Measurements from ENCODE around the gene HASPIN.

The HASPIN gene

GRCh38 chr17:3768769-3769168, 45.1 kb downstream of the HASPIN start:
- no peak for DNase-seq

- DNase-seq, result no peak
Measured at GRCh38 chr17:3770466-3770865, 46.8 kb downstream of the HASPIN start.

GRCh38 chr17:3771140-3771539, 47.4 kb downstream of the HASPIN start:
- DNase-seq, result no peak

- DNase-seq, result no peak
Measured at GRCh38 chr17:3772764-3773163, 49.1 kb downstream of the HASPIN start.

GRCh38 chr17:3773511-3773910, 49.8 kb downstream of the HASPIN start:
- DNase-seq, result no peak

- DNase-seq, result no peak
Measured at GRCh38 chr17:3773966-3774365, 50.3 kb downstream of the HASPIN start.
